Colonic mucosa (tissue), 4 donors: ENCODE data around the gene NUP85. TPM values are rescaled to one million over a fixed set of nuclear protein-coding genes. Genes with fewer than 3 reads are reported as not detected.
A peak's percentile ranks its signal among the peaks of the same experiment; 100 is the strongest.
"Not testable (repeated sequence)": the region's sequence is repeated elsewhere in the genome, so short reads cannot be mapped to it uniquely, and the experiment has no call there.

Source experiments
- DNase-seq: peaks from one replicate; pipeline ENCODE4 v3.0.0-alpha.2; 2020
- H3K27ac ChIP-seq: fragments of 200-600 bp; one replicate; pipeline ENCODE4 v1.8.0; 2021
- H3K27me3 ChIP-seq: fragments of 200-600 bp; one replicate; pipeline ENCODE4 v1.8.0; 2021
- H3K36me3 ChIP-seq: fragments of 200-600 bp; one replicate; pipeline ENCODE4 v1.8.0; 2021
- H3K4me1 ChIP-seq: fragments of 200-600 bp; one replicate; pipeline ENCODE4 v1.8.0; 2021; ENCODE audit warnings: mild to moderate bottlenecking
- H3K4me3 ChIP-seq: fragments of 200-600 bp; one replicate; pipeline ENCODE4 v1.8.0; 2021
- H3K9ac ChIP-seq, 2 donors: one replicate each; pipeline ENCODE4 v1.7.0; 2013; ENCODE audit warnings: control low read depth in 2 of 2, low read depth in 2 of 2, low read length in 2 of 2
- H3K9me3 ChIP-seq: fragments of 200-600 bp; one replicate; pipeline ENCODE4 v1.8.0; 2021
- CTCF ChIP-seq: fragments of 200-600 bp; IDR thresholded peaks from one replicate; pipeline ENCODE4 v1.8.0; 2022; ENCODE audit warnings: antibody characterized with exemption, mild to moderate bottlenecking
- intact Hi-C: fragments of 100-400 bp; cut with DNase I; formaldehyde crosslinking; loops from one replicate; pipeline ENCODE4 v1.14.1; 2022
- total RNA-seq, 2 donors: library from RNA; stranded (reverse); fragmentation: NEBNext Ultra II Directional in 1 of 2; extraction: Animal tissue kit (Norgen Biotek cat#: 25700) in 1 of 2; gene quantifications; one replicate each; pipeline ENCODE4 v1.2.1, GENCODE V29; 2021
- donor health status: healthy.
- donor health status: DM: no; HTN: no; CAD: no.
- donor health status: DM: no; HTN: no; CAD: no.

Gene NUP85
- total RNA-seq, 2 donors from 2014 or later, result 42.2 to 86.8 TPM

GRCh38 chr17:75191584-75191983 is 13.9 kb upstream of the NUP85 start:
- intact Hi-C loops, result no loop called here
- no peak overlapping the region for H3K9ac ChIP-seq
- H3K4me1 ChIP-seq, result no peaks in the 10 kb centered on the region
- no peak overlapping the region for H3K27ac ChIP-seq
- DNase-seq, result no peak
- TF ChIP-seq CTCF, result no peak
- no peaks in the 10 kb centered on the region for H3K36me3 ChIP-seq
- H3K4me3 ChIP-seq, result no peak overlapping the region
- no peaks in the 10 kb centered on the region for H3K9me3 ChIP-seq
- no peaks in the 10 kb centered on the region for H3K27me3 ChIP-seq

- intact Hi-C loops, result no loop called here
- DNase-seq, result no peak
- Histone ChIP-seq H3K9ac (no peak overlapping the region), H3K36me3 (no peaks in the 10 kb centered on the region), H3K4me1 (no peaks in the 10 kb centered on the region), H3K27me3 (no peaks in the 10 kb centered on the region), H3K27ac (no peak overlapping the region), H3K4me3 (no peak overlapping the region), H3K9me3 (no peaks in the 10 kb centered on the region)
- no peak for TF ChIP-seq CTCF
Observed at GRCh38 chr17:75194879-75195278, 10.6 kb upstream of the NUP85 start.

- intact Hi-C loops, result loop anchor here (5.0 kb wide), 3 partner anchors 88 to 238 kb away; no protein-coding TSS in a partner anchor
- H3K4me1 ChIP-seq, result no peaks in the 10 kb centered on the region
- H3K36me3 ChIP-seq, result no peaks in the 10 kb centered on the region
- no peaks in the 10 kb centered on the region for H3K27me3 ChIP-seq
- no peaks in the 10 kb centered on the region for H3K9me3 ChIP-seq
- H3K27ac ChIP-seq, result no peak overlapping the region
- no peak overlapping the region for H3K4me3 ChIP-seq
- no peak overlapping the region for H3K9ac ChIP-seq
- no peak for DNase-seq
- no peak for TF ChIP-seq CTCF
Observed at GRCh38 chr17:75199886-75200618, 5.4 kb upstream of the NUP85 start.

GRCh38 chr17:75205793-75206163 is 299 bp downstream of the NUP85 start:
- DNase-seq, result no peak
- Histone ChIP-seq H3K36me3 (no peaks in the 10 kb centered on the region), H3K4me1 (peaks cover 6% of the 10 kb centered on the region), H3K9ac (peak overlapping the region; percentile 95 to 99), H3K27ac (peak overlapping the region; percentile 94), H3K27me3 (no peaks in the 10 kb centered on the region), H3K4me3 (peak overlapping the region; percentile 91), H3K9me3 (no peaks in the 10 kb centered on the region)
- TF ChIP-seq CTCF, result no peak
- intact Hi-C loops, result no loop called here

GRCh38 chr17:75207050-75207407 is 1.6 kb downstream of the NUP85 start:
- H3K27ac ChIP-seq, H3K9me3 ChIP-seq, H3K4me1 ChIP-seq, H3K36me3 ChIP-seq, intact Hi-C loops, H3K9ac ChIP-seq, H3K27me3 ChIP-seq, DNase-seq: not testable (repeated sequence)
- H3K4me3 ChIP-seq, result peak overlapping the region; percentile 91

GRCh38 chr17:75207760-75208159 is 2.3 kb downstream of the NUP85 start:
- no peak for TF ChIP-seq CTCF
- intact Hi-C loops, result no loop called here
- H3K4me1 ChIP-seq, result peaks cover 6% of the 10 kb centered on the region
- no peak overlapping the region for H3K4me3 ChIP-seq
- no peak overlapping the region for H3K9ac ChIP-seq
- H3K27me3 ChIP-seq, result no peaks in the 10 kb centered on the region
- H3K9me3 ChIP-seq, result no peaks in the 10 kb centered on the region
- H3K36me3 ChIP-seq, result no peaks in the 10 kb centered on the region
- no peak overlapping the region for H3K27ac ChIP-seq
- DNase-seq, result no peak
